Kidney glomerular epithelial cell (primary cell): ENCODE data around the gene SLC43A2.

Experiments used
- DNase-seq: peaks from one replicate; lab custom pipeline; 2025; lab: John Stamatoyannopoulos, UW

The SLC43A2 gene

DNA sequence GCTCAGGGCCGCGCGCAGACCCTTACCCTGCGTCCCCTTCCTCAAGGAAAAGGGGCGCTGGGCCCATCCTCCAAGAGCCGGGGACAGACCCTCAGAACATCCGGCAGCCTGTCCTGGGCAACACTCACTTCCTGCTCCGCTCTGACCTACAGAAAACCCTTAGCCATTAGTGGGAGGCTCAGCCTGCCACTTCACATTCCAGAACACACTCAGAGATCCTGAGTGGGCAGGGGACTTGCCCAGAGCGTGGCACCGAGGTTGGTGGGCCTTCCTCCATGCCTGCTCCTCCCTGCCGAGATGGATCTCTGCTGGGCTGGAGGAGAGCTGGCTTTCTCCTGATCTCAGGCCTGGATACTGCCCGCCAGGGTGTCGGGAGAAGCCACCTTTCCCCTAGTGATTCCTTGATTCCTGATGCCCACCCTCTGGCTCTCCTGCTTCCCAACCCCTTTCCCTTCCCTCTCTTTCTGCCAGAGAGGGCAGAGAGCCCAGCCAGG is 15.4 kb upstream of the SLC43A2 start:
- DNase-seq: no peak

DNA sequence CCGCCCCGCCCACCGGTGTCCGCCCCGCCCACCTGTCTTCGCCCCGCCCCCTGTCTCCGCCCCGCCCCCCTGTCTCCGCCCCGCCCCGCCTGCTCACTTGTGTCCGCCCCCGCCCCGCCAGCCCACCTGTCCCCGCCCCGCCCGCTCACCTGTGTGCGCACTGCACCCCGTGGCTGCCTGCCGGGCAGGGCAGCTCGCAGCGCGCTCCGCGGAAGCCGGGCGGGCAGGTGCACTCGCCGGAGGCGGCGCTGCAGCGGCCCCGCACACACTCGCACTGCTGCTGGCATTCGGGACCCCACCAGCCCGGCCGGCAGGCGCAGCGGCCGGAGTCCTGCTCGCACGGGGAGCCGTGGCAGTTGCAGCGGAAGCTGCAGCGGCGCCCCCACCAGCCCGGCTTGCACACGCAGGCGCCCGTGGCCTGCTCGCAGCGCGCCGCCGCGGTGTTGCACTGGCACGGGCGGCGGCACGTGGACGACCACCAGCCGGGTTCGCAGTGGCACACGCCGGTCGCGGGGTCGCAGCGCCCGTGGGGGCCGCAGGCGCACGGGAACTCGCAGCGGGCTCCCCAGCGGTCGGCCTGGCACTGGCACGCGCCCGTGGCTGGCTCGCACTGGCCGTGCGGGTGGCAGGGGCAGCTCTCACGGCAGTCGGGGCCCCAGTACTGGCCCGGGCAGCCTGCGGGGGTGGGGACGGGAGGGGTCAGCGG is 14.8 kb upstream of the SLC43A2 start:
- no peak for DNase-seq

DNA sequence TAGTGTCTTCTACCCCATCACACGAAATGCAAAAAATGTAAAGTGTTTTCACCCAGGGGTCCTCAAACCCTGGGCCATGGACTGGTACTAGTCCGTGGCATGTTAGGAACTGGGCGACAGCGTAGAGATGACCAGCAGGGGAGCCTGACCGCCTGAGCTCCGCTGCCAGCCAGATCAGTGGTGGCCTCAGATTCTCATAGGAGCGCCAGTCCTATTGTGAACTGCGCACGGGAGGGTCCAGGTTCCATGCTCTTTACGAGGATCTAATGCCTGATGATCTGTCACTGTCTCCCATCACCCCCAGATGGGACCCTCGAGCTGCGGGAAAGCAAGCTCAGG is 12.4 kb upstream of the SLC43A2 start:
- no peak for DNase-seq

DNA sequence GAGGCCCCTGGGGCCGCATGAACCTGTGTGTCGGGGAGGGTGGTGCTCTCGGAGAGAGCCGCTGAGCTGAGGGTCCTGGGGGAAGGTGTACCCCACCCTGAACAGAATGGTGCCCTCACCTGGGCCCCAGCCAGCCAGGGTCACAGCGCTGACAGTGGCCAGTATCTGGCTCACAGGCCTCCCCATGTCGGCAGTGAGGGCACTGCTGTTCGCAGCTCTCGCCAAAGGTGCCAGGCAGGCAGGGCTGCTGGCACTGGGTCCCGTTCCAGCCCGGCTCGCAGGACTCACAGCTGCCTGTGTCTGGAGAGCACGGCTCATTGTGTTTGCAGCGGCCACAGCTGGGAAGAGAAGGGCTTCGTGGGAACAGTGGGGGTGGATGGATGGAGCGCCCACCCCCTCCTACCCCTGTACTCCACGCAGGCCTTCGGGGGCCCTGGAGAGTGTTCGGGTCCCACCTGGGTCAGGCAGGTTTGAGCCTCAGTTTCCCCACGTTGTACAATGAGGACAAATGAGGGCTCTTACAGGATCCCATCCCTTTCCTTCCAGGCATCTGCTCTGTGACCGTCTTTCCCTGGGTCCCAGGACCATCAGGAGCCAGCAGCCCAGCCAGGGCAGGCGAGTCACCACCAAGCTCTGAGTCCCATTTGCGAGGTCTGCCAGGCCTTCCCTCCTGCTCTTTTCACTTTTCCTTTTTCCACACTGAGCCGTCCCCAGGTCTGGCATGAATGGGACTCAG is 11.9 kb upstream of the SLC43A2 start:
- no peak for DNase-seq

DNA sequence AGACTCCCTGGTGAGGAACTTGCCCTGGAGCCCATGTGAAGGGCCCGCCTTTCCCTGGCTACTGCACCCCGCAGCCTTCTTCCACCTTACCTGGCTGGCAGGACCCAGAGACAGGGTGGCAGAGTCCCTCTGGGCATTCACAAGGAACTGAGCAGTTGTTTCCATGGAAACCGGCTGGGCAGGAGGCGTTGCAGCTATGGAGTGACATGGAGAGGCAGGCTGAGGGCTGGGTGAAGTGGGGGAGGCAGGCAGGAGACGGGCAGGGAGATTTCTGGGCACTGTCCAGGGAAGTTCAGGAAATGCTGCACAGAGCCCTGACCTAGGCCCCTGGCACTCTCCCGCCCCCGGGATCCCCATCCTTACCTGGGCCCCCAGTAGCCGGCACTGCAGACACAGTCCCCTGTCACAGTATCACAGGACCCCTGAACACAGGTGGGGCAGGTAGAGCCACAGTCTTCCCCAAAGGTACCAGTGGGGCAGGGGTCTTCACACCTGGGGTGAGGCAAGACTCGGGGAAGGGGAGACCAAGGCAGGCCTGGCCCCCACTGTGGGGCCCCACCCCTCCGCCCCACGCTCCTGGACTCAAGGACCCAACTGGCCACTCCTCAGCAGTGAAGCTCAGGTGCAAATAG is 11.0 kb upstream of the SLC43A2 start:
- peak; percentile 20 for DNase-seq

DNA sequence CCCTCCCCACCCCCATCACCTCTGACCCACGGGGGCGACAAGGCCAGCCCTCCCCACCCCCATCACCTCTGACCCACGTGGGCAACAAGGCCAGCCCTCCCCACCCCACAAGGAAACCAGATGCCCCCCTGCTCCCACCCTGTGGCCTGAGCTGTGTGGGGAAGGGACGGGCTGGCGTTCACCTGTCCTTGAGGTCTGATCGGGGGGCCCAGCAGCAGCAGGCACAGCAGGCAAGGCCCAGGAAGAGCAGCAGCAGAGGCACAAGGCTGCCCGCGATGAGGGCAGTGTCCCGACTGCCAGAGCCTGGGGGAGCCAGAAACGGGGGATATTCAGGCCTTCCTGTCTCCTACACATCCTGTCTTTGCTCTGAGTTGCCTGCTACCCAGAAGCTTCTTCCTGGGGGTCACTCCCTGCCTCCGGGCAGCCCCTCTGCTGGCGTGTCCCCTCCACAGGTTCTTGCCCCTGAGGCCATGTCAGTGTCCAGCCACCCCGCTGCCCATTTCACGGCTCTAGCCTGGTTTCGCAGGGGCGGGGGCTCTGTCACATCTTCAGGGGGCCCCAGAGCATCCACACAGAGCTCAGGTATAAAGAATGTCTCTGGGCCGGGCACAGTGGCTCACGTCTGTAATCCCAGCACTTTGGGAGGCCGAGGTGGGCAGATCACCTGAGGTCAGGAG is 10.1 kb upstream of the SLC43A2 start:
- no peak for DNase-seq

DNA sequence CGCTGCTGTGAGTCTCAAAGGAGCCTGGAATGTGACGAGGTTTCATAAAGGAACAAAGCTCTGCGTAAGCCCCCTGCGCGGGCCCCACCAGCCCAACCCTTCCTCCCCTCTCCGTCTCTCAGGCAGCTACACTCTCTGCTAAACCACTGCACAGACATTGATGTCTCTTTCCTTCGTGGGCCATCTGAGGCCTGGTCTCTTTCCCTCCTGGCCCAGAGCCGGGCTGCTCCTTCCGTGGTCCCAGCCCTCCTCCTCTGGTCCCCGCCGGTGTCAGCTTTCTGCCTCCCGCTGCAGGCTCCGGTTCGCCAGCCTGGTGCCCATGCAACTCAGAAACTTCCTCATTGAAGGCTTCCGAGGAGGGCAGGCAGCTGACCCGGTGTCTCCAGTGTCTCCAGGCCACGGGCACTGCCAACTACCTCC is 9.5 kb upstream of the SLC43A2 start:
- no peak for DNase-seq

DNA sequence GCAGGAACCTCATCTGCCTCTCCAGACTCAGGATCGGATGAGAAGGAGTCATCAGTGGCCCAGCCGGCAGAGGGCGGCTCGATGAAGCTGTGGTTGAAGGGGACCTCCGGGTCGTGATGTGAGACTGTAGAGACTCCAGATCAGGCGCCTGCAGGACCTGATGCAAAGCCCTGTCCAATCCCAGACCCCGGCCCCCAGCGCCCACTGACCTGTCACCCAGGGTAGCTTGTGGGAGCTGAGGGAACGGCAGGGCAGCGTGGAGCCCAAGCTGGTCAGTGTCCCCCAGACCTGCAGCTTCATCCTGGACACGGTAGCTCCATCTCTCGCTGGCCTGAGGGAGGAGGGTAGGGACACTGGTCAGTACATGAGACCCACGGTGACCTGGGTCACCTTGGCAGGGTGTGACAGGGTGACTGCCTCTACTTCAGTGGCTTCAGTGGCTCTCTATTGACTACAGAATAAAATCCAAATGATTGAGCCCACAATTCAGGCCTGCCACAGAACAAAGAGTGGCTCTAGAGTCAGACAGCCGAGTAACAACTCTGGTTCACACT is 8.2 kb upstream of the SLC43A2 start:
- no peak for DNase-seq

DNA sequence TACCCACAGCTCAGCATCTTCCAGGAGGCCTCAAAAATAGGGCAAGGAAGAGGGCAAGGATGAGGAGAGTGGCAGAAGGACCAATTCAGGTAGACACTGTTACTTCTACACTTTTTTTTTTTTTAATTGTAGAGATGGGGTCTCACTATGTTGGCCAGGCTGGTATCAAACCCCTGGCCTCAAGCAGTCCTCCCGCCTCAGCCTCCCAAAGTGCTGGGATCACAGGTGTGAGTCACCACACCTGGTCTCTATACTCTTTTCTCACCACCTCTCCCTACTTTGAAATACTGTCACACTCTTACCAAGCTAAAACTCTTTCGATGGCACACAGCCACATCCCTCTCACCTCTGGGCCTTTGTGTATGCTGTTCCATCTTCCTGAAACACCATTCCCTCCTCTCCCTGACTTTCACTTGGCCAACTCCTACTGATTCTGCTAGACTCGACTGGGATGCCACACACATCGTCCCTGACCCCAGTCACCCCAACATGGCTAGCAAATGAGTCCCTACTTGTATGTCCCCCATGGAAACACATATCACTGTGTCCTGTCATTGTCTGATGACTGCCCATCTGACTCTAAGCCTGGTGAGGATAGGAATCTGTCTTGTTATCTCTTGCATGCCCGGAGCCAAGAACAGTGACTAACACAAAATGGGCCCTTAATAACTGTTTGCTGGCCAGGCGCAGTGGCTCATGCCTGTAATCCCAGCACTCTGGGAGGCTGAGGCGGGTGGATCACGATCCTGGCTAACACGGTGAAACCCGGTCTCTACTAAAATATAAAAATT is 7.2 kb upstream of the SLC43A2 start:
- no peak for DNase-seq

DNA sequence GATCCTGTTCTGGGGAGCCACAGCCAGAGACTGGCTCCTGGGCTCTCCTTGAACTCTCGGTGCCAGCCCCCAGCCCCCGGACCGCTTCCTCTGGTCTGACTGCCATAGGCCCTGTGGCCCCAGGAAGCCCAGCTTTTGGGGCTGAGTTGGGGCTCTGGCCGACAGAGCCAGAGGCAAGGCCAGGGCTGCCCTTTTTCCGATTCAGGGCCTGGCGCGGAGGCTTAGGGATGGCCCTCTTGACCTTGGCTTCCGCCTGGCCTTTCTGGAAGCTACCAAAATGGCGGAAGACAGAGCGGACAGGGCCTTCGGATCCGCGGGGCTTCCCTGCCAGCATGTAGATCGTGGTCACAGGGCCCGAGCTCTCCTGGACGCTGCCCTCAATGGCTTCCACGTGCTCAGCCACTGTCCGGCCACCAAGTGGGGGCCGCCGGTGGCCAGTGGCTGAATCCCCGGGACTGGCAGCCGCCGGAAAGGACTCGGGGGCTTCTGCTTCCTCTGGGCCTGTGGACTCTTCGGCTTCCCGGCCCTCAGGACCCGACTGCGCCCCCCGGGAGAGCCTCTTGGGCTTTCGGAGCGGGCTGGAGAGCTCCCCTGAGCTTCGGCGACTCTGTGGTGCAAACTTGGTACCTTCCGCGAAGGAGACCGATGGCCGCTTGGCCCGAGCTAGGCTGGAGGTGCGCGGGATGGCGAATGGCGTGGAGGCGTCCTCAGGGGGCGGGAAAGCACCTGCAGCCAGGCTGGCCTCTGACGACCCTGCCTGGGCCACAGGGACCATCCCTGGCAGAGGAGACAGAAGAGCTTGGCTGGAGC is 6.4 kb upstream of the SLC43A2 start:
- no peak for DNase-seq

DNA sequence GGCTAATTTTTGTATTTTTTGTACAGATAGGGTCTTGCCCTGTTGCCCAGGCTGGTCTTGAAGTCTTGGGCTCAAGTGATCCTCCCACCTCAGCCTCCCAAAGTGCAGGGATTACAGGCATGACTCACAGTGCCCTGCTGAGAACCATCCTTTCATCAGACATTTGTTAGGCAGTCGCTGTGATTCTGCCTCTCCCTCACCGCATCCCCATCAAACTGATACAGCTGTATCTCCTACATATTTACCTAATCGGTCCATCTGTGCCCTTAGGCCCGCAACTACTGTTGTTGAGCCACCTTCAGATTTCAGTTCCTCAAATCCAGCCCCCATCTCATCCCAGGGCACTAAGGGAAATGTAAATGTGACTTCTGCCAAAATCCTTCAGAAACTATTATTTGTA is 2.0 kb upstream of the SLC43A2 start:
- DNase-seq: no peak

DNA sequence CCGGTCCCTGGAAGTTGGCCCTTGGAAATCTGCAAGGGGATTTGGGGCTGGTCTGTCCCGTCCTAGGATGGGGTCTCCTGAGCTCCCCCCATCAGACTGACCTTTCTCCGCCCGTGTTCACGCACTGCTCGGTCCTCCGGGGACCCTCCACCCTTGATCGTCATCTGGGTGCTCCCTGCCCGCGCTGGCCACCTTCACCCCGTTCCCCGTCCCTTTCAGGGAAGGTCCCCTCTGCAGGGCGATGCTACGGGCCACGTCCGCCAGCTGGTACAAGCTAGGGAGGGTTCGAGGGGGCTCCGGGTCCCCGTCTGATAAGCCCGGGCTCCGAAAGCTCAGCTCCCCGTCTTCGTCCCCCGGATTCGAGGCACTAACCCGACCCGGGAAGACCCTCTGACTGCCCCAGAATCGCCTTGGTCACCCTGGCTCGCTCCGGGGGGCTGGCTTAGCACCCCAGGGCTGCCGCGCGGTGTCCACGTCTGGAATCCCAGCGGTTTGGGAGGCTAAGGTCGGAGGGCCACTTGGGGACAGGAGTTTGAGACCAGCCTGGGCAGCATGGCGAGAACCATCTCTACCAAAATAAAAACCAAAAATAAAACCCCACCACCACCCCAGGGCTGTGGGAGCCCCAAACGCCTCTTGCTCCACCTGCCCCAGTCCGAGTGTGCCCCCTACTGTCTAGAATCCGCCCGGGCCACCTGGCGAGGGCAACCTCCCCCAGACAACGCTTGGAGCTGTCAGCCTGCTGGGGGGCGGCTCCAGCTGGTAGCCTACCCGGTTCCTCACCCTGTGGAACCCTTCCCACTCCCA is 1.1 kb upstream of the SLC43A2 start:
- DNase-seq: no peak

DNA sequence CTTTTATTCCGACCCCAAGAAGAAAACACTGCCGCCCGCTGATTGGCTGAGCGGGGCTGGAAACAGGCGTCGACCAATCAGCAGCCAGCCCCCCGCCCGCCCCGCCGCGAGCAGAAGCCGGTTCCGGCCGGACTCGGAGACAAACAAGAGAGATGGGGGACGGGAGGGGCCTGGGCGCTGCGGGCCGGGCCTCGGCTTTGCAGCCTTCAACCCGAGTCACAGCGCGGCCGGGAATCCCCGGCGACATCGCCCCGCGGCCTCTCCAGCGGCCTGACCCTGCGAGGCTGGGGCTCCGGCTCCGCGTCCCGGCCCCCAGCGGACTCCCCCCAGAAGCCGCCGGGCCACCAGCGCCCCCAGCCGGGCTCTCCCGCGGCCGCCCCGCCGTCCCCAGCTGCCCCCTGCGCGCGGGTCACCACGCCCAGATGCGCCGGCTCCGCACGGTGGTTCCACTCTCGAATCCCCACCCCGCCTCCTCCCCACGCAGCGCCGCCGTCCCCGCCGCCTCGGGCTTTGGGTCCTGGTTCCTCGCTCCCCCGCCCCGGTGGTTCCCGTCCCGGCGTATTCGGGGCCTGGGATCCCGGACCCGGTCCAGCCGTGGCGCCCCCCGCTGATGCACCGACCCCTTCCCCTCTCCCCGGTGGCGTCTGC is 346 bp upstream of the SLC43A2 start:
- peak; percentile 66 for DNase-seq

DNA sequence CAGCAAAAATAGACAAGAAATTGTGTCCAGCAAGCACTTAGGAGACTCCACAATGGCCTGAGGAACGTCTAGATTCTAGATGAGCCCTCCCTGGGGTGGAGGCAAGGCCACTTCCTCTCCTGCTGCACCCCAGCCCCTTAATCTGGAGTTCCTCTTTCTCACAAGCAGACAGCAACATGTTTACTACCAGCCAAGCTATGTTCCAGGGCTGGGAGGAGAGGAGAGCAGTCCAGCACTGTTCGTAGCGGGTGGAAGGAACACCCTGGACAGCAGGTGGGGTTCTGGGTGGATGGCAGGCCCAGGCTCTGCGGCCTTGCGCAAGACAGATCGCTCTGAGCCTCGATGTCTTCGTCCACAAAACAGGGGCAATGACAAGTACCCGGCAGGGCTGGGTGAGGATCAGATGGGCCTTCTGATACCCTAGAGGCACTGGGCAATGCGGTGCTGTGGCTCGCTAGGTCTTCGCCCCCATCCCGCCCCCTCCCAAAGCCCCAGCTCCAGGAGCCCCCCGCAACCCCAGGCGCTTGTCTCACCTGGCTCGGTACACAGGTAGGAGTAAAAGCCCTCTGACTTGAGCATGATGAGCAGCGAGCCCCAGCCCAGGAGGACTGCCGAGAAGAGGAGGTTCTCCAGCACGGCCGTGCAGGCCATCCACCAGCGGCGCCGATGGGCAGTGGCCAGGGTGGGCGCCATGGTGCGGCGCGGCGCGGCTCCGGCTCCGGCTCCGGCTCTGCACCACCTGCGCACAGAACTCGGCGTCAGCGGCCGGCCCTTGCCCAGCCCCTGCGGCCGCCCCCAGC is 1.3 kb downstream of the SLC43A2 start:
- DNase-seq: no peak

DNA sequence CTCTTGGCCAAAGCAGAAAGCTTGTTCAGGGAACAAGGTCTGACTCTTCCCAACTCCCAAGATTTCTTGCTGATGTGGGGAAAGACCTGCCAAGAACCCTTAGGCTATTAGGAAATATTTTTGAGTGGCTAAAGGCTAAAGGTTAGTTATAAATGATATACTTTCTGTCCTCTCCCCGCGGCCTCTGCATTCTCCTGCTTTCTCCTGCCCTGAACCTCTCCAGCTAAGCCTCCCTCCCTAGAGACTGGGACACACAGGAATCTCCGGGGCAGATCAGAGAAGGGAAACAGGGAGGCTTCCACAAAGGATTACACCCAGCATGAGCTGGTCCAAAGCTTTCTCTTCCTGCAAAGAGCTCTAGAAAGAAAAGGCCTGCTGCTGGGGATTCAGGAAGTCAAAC is 2.3 kb downstream of the SLC43A2 start:
- no peak for DNase-seq

DNA sequence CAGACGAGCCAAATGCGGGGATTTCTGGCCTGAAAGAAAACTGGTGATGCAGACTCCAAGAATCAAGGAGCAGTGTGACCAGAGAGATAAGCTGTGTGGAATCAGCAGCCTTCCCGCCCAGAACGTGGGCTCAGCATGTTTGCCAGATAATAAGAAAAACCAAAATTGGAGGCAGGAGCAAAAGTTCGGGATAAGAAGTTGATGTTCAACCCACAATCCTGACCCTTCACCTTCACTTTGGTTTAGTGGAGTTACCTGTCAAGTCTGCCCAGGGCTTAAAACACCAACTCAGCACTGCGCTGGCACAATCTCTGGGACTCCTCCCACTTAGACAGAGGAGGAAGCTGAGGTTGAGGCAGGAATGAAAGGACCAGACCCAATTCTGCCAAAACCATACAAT is 3.1 kb downstream of the SLC43A2 start:
- DNase-seq: no peak

DNA sequence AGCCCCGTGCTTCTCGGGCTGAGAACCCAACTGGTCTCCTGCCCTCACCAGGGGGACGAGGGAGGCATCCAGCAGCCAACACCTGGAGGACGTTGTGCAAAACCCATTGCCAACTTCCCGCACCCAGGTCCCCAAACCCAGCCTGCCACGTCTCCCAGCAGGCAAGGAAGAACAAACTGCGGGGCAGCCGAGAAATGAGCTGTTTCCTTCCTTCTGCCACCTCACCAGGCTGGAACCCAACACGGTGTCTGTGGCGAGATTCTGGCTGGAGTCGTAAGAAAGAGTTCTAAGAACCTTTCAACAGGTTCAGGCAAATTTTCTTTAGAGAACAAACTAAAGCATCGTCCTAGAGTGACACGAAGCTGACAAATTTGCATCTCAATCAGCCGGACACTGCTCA is 3.6 kb downstream of the SLC43A2 start:
- DNase-seq: no peak

DNA sequence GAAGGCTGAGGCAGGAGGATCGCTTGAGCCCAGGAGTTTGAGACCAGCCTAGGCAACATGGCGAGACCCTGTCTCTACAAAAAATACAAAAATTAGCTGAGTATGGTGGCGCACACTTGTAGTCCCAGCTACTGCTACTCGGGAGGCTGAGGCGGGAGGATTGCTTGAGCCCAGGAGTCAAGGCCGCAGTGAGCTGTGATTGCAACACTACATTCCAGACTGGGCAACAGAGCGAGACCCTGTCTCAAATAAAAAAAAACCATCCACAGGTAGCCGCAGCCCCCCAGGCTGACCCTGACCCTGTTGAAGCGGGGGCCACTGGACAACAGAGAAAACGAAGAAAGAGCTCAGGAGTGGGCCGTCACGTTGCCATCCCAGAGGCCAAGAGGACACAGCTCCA is 4.0 kb downstream of the SLC43A2 start:
- DNase-seq: no peak
